GM12874 (cell line): Measurements from ENCODE around the gene P2RX7.

Experiments
- CTCF ChIP-seq: IDR thresholded peaks from 2 replicates; pipeline ENCODE4 v1.5.1; 2011; ENCODE audit warnings: low read depth, mild to moderate bottlenecking, control low read depth, low read length, moderate library complexity; ENCODE audit not compliant: insufficient read depth

Gene P2RX7

GRCh38 chr12:121142171-121142950 is 9.7 kb downstream of the P2RX7 start:
- no peak for TF ChIP-seq CTCF

GRCh38 chr12:121144416-121144914 is 11.8 kb downstream of the P2RX7 start:
- no peak for TF ChIP-seq CTCF

GRCh38 chr12:121145221-121145620 is 12.5 kb downstream of the P2RX7 start:
- TF ChIP-seq CTCF: no peak

GRCh38 chr12:121154793-121155375 is 22.2 kb downstream of the P2RX7 start:
- TF ChIP-seq CTCF: no peak

- TF ChIP-seq CTCF: no peak
These were observed 23.7 kb downstream of the P2RX7 start for GRCh38 chr12:121156365-121156764.

- no peak for TF ChIP-seq CTCF
These were observed 25.4 kb downstream of the P2RX7 start for GRCh38 chr12:121158085-121158484.

GRCh38 chr12:121159467-121160307 is 27.0 kb downstream of the P2RX7 start:
- TF ChIP-seq CTCF: no peak
